SK-N-SH treated with all-trans-retinoic acid at 6 μM for 48 hours (cell line): ENCODE data around the gene TRIM39.

Experiments
- ATAC-seq: fragments of 200-7000 bp; cut with Tn5 transposase; 3 replicates; pipeline ENCODE4 v1.9.1; 2020; ENCODE audit warnings: mild to moderate bottlenecking, moderate library complexity
- ARNTL ChIP-seq: fragments of 450-650 bp; formaldehyde crosslinking; IDR thresholded peaks from 2 replicates; pipeline ENCODE4 v1.5.0; 2020; ENCODE audit warnings: low read depth, mild to moderate bottlenecking, moderate library complexity, borderline replicate concordance
- CREB5 ChIP-seq: fragments of 250-450 bp; sonication (Bioruptor Pico); IDR thresholded peaks from 2 replicates; pipeline ENCODE4 v1.5.1; 2020; ENCODE audit warnings: low read depth, mild to moderate bottlenecking, moderate library complexity
- CSDC2 ChIP-seq: fragments of 250-450 bp; sonication (Bioruptor Pico); IDR thresholded peaks from 2 replicates; pipeline ENCODE4 v1.5.0; 2020; ENCODE audit warnings: mild to moderate bottlenecking, moderate library complexity
- CSRNP3 ChIP-seq: fragments of 250-450 bp; sonication (Bioruptor Pico); IDR thresholded peaks from 2 replicates; pipeline ENCODE4 v1.5.1; 2021; ENCODE audit warnings: mild to moderate bottlenecking, moderate library complexity
- ESRRG ChIP-seq: fragments of 250-450 bp; sonication (Bioruptor Pico); IDR thresholded peaks from 2 replicates; pipeline ENCODE4 v1.6.1; 2021; ENCODE audit warnings: mild to moderate bottlenecking
- GLIS3 ChIP-seq: fragments of 250-450 bp; sonication (Bioruptor Pico); IDR thresholded peaks from 2 replicates; pipeline ENCODE4 v1.5.0; 2020; ENCODE audit warnings: mild to moderate bottlenecking, moderate library complexity
- PATZ1 ChIP-seq: fragments of 250-450 bp; sonication (Bioruptor Pico); IDR thresholded peaks from 2 replicates; pipeline ENCODE4 v1.8.0; 2020; ENCODE audit warnings: mild to moderate bottlenecking, moderate library complexity, borderline replicate concordance
- POU6F1 ChIP-seq: fragments of 250-450 bp; sonication (Bioruptor Pico); IDR thresholded peaks from 2 replicates; pipeline ENCODE4 v1.8.0; 2021; ENCODE audit warnings: low read depth, mild to moderate bottlenecking, moderate library complexity, borderline replicate concordance
- PPARA ChIP-seq: fragments of 250-450 bp; sonication (Bioruptor Pico); IDR thresholded peaks from 2 replicates; pipeline ENCODE4 v1.5.0; 2020; ENCODE audit warnings: mild to moderate bottlenecking, borderline replicate concordance
- TOX ChIP-seq: fragments of 250-450 bp; sonication (Bioruptor Pico); IDR thresholded peaks from 2 replicates; pipeline ENCODE4 v1.8.0; 2021; ENCODE audit warnings: mild to moderate bottlenecking, moderate library complexity, borderline replicate concordance
- TSHZ2 ChIP-seq: fragments of 250-450 bp; sonication (Bioruptor Pico); IDR thresholded peaks from 2 replicates; pipeline ENCODE4 v1.5.0; 2020; ENCODE audit warnings: mild to moderate bottlenecking, moderate library complexity
- ZC3H10 ChIP-seq: fragments of 250-450 bp; sonication (Bioruptor Pico); IDR thresholded peaks from 2 replicates; pipeline ENCODE4 v1.5.1; 2021; ENCODE audit warnings: mild to moderate bottlenecking, moderate library complexity
- ZFP3 ChIP-seq: fragments of 250-450 bp; sonication (Bioruptor Pico); IDR thresholded peaks from 2 replicates; pipeline ENCODE4 v1.5.0; 2020; ENCODE audit warnings: mild to moderate bottlenecking, moderate library complexity
- ZFP30 ChIP-seq: fragments of 450-650 bp; formaldehyde crosslinking; IDR thresholded peaks from 2 replicates; pipeline ENCODE4 v1.5.0; 2022; ENCODE audit warnings: mild to moderate bottlenecking, moderate library complexity
- ZNF565 ChIP-seq: fragments of 450-650 bp; formaldehyde crosslinking; conservative IDR thresholded peaks from 2 replicates; pipeline ENCODE4 v1.5.0; 2020; ENCODE audit warnings: low read depth, mild to moderate bottlenecking, moderate library complexity
- ZNF70 ChIP-seq: fragments of 450-650 bp; formaldehyde crosslinking; IDR thresholded peaks from 2 replicates; pipeline ENCODE4 v1.5.0; 2020; ENCODE audit warnings: mild to moderate bottlenecking, moderate library complexity
- ZNF8 ChIP-seq: fragments of 450-650 bp; formaldehyde crosslinking; IDR thresholded peaks from 2 replicates; pipeline ENCODE4 v1.5.0; 2020; ENCODE audit warnings: mild to moderate bottlenecking, moderate library complexity

Gene TRIM39

GRCh38 chr6:30328397-30328796, 1.7 kb downstream of the TRIM39 start:
- no peak for TF ChIP-seq PATZ1 (CRISPR knock-in tag)
- TF ChIP-seq ZC3H10 (CRISPR knock-in tag) = no peak
- no peak for TF ChIP-seq PPARA (CRISPR knock-in tag)
- TF ChIP-seq CREB5 (CRISPR knock-in tag) = no peak
- TF ChIP-seq CSRNP3 (CRISPR knock-in tag) = no peak
- no peak for TF ChIP-seq GLIS3 (CRISPR knock-in tag)
- TF ChIP-seq POU6F1 (CRISPR knock-in tag) = no peak
- no peak for TF ChIP-seq TOX
- no peak for TF ChIP-seq TSHZ2 (CRISPR knock-in tag)
- no peak for TF ChIP-seq ZNF565
- TF ChIP-seq ZFP3 = no peak

GRCh38 chr6:30329331-30329730, 2.6 kb downstream of the TRIM39 start:
- no peak for ATAC-seq
- TF ChIP-seq ESRRG (no peak), GLIS3 (CRISPR knock-in tag) (no peak), ZC3H10 (CRISPR knock-in tag) (no peak), ZFP30 (CRISPR knock-in tag) (no peak), CREB5 (CRISPR knock-in tag) (no peak), ARNTL (no peak), ZNF70 (no peak), TSHZ2 (CRISPR knock-in tag) (no peak), CSRNP3 (CRISPR knock-in tag) (no peak), ZNF8 (no peak), CSDC2 (CRISPR knock-in tag) (no peak)

More at GRCh38 chr6:30328397-30328796, 1.7 kb downstream of the TRIM39 start:
- ATAC-seq = no peak
